Mesodermal cell (in vitro differentiated cells): ENCODE measurements around the gene DUSP10.

Source experiments
- H3K27ac ChIP-seq: 2 replicates; pipeline ENCODE4 v1.7.0; 2013; ENCODE audit warnings: mild to moderate bottlenecking, low read depth, low read length, moderate library complexity; ENCODE audit not compliant: severe bottlenecking
- H3K36me3 ChIP-seq: 2 replicates; pipeline ENCODE4 v1.7.1; 2013; ENCODE audit warnings: mild to moderate bottlenecking, low read length, moderate library complexity; ENCODE audit not compliant: control insufficient read depth, insufficient read depth
- H3K4me1 ChIP-seq: one replicate; pipeline ENCODE4 v1.7.1; 2013; ENCODE audit warnings: mild to moderate bottlenecking, low read length; ENCODE audit not compliant: insufficient read depth, control insufficient read depth, poor library complexity, severe bottlenecking
- H3K4me3 ChIP-seq: 2 replicates; pipeline ENCODE4 v1.7.0; 2013; ENCODE audit warnings: low read length, control low read depth, mild to moderate bottlenecking; ENCODE audit not compliant: insufficient read depth, poor library complexity, severe bottlenecking; ENCODE audit errors: extremely low read depth
- H3K9me3 ChIP-seq: 2 replicates; pipeline ENCODE4 v1.7.1; 2013; ENCODE audit warnings: mild to moderate bottlenecking, low read length, moderate library complexity; ENCODE audit not compliant: control insufficient read depth
- WGBS, 2 experiments: methylation state at CpG; one replicate each; pipeline ENCODE4 v1.1.5; 2013; ENCODE audit warnings: missing lambda C conversion rate in 2 of 2; ENCODE audit not compliant: insufficient coverage in 2 of 2; 5-methylcytosine and 5-hydroxymethylcytosine counted together

Gene DUSP10

GRCh38 chr1:221765527-221765926, 23.6 kb upstream of the DUSP10 start:
- Histone ChIP-seq H3K36me3 (no peaks in the 10 kb centered on the region), H3K4me3 (no peak overlapping the region), H3K9me3 (no peaks in the 10 kb centered on the region), H3K4me1 (peaks cover 7% of the 10 kb centered on the region), H3K27ac (no peak overlapping the region)
- 71% methylated on average over 1 of the region's 2 CpGs; no CpG with 5 or more reads in 1 of the 2 experiments for WGBS, 2 experiments

DNA sequence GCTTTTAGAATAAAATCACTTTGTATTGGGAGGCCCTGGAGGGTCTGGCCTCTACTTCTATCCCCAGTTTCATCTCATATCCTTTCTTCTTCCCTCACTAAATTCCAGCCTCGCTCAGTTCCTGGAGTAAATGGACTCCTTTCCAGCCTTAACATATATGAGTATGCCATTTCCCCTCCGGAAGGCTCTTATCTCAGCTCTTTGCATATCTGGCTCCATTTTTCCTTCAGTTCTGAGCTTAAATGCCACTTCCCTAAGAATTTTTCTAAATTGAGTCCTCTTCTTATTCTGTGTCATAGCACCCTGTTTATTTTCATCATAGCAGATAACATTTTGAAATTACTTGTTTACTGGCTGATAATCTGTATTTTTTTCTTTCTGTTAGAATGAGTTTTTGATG, 20.2 kb upstream of the DUSP10 start:
- Histone ChIP-seq H3K9me3 (no peaks in the 10 kb centered on the region), H3K4me3 (no peak overlapping the region), H3K27ac (no peak overlapping the region), H3K4me1 (peaks cover 7% of the 10 kb centered on the region), H3K36me3 (no peaks in the 10 kb centered on the region)
- 94 to 96% methylated on average over 2 of the region's 2 CpGs for WGBS, 2 experiments

DNA sequence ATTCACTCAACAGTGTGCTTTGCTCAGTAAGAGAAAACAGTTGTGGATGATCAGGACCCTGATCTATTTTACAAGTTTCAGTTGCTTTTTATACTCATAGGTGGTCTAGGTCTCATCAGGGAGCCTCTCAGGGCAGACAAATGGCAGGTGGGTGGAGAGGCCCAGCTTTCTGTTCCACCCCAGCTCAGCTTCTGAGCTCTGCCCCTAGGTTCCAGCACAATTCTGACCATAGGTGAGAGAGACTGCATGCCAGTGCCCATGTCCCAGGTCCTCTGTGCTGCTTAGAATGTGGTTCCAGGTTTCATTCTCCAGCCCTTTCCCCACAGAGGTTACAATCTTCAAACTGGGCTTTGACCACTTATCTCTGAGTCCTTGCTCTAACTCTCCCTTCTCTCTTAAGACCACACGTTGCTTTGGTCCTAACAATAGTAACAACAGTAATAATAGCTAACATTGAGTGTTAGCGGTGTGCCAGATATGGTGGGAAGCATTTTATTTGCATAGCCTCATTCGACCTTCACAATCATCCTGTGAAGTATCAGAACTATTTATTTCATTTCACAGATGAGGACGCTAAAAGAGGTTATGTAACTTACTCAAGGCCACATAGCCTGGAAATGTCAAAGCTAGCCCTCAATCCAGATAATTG, 19.6 kb upstream of the DUSP10 start:
- Histone ChIP-seq H3K36me3 (no peaks in the 10 kb centered on the region), H3K27ac (no peak overlapping the region), H3K9me3 (no peaks in the 10 kb centered on the region), H3K4me1 (peaks cover 7% of the 10 kb centered on the region), H3K4me3 (no peak overlapping the region)
- WGBS, 2 experiments = 90 to 100% methylated on average over 2 of the region's 4 CpGs

GRCh38 chr1:221760911-221761310, 19.0 kb upstream of the DUSP10 start:
- peaks cover 5% of the 10 kb centered on the region for H3K4me1 ChIP-seq

DNA sequence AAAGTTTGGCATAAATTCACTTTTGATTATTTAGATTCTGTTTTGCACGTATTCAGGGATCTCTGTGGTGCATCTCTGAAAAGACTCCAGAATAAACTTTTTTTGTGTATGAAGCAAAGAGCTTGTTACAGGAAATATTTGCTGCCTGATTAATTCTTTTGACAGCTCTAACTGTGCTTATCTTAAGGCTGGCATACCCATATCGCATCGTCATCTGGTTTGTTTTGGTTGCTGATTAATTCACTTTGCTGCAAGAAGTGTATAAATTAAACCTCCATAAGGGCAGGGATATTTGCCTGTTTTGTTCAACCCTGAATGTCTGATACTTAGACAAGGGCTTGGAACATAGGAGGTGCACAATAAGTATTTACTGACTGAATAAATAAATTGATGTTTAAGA, 17.5 kb upstream of the DUSP10 start:
- H3K4me3 ChIP-seq = no peak overlapping the region
- no peaks in the 10 kb centered on the region for H3K4me1 ChIP-seq
- 87% methylated on average over 3 of the region's 3 CpGs; no CpG with 5 or more reads in 1 of the 2 experiments for WGBS, 2 experiments
- H3K9me3 ChIP-seq = no peaks in the 10 kb centered on the region
- no peaks in the 10 kb centered on the region for H3K36me3 ChIP-seq
- no peak overlapping the region for H3K27ac ChIP-seq

More at GRCh38 chr1:221760911-221761310, 19.0 kb upstream of the DUSP10 start:
- no peak overlapping the region for H3K4me3 ChIP-seq
- no CpG with 5 or more reads among the region's 3 CpGs for WGBS, 2 experiments
- no peaks in the 10 kb centered on the region for H3K36me3 ChIP-seq
- H3K9me3 ChIP-seq = no peaks in the 10 kb centered on the region
- H3K27ac ChIP-seq = no peak overlapping the region

DNA sequence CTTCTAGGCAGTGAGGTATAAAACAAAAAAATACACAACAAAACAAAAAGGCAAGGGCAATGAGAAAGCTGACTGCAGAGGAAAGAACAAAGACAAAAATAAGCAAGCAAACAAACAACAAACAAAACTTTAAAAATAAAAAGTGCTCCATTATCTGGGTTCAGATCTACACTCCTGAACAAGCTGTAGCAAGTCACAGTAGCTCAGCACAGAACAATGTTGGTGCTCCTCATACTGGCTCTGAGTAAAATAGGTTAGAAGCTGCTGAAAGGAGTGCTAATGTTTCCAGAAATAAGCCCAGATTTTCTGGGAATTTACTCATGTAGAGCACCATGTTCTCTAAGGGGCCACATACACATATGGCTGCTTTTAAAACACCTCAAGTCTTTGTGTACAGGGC, 16.6 kb upstream of the DUSP10 start:
- Histone ChIP-seq H3K27ac (no peak overlapping the region), H3K4me3 (no peak overlapping the region), H3K36me3 (no peaks in the 10 kb centered on the region), H3K9me3 (no peaks in the 10 kb centered on the region), H3K4me1 (no peaks in the 10 kb centered on the region)

DNA sequence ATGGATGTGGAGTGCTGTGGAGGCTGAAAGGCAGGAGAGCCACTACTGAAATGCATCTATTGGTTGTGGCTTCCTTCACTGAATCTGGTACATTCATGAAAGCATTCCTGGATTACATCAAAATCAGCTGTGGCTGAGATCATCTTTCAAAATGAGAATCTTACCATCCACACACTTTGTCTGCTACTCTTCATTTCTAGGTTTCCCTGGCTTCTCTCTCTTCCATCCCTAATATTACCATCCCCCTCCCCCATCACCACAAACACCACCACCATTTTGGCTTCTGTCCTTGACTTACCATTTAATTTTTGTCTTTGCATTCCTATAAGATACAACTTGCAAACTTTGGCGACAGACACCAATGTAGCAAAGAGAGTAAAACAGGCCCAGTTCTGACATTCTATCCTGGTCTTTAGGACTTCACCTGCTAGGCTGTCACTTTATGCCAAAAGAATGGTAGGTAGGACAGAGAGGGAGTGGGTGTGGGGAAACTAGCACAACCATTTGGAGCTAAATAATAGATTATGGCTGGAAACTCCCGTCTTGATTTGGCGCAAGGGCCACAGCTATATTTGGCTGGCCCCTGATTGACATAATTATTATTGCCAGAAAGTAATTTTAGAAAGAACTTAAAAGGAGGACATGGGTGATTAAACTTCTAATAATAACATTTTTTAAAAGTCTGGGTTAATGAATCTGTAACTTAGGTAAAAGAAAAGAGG, 15.1 kb upstream of the DUSP10 start:
- H3K4me1 ChIP-seq = no peaks in the 10 kb centered on the region
- no peaks in the 10 kb centered on the region for H3K36me3 ChIP-seq
- no peaks in the 10 kb centered on the region for H3K9me3 ChIP-seq
- no peak overlapping the region for H3K4me3 ChIP-seq
- 100% methylated on average over 1 of the region's 3 CpGs for WGBS, 2 experiments
- H3K27ac ChIP-seq = no peak overlapping the region

DNA sequence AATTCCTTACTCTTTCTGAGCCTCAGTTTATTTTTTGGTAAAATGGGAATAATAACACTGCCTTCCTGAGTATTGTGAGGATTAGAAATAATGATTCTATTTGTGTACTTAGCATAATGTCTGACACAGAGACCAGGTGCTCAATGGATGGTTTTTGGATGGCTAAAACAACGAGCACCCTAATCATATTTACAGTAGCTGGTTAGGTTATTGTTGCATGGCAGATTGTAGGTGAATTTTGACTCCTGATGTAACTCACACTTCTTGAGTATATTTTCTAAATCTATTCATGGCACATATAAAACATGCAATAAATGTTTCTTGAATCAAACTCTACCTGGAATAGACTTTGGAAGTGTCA, 11.9 kb upstream of the DUSP10 start:
- H3K9me3 ChIP-seq = no peaks in the 10 kb centered on the region
- H3K27ac ChIP-seq = no peak overlapping the region
- H3K36me3 ChIP-seq = no peaks in the 10 kb centered on the region
- H3K4me1 ChIP-seq = peaks cover 8% of the 10 kb centered on the region
- no CpG with 5 or more reads among the region's 1 CpG for WGBS, 2 experiments
- no peak overlapping the region for H3K4me3 ChIP-seq

- Histone ChIP-seq H3K9me3 (no peaks in the 10 kb centered on the region), H3K4me1 (peaks cover 8% of the 10 kb centered on the region), H3K27ac (no peak overlapping the region), H3K4me3 (no peak overlapping the region), H3K36me3 (no peaks in the 10 kb centered on the region)
- 94 to 100% methylated on average over 2 to 3 of the region's 4 CpGs for WGBS, 2 experiments
Measured at GRCh38 chr1:221751226-221751887, 9.5 kb upstream of the DUSP10 start.

DNA sequence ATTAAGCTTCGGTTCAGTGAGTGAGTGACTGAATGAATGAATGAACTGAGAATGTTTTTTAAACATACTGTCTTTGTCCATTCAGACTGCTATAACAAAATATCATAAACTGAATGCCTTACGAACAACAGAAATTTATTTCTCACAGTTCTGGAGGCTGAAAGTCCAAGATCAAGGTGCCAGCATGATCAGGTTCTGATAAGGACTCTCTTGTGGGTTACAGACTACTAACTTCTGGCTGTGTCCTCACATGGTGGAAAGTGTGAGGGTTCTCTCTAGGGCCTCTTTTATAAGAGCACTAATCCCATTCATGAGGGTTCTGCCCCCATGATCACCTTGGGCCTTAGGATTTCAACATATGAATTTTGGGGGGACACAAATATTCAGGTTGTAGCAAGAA, 7.1 kb upstream of the DUSP10 start:
- no peaks in the 10 kb centered on the region for H3K36me3 ChIP-seq
- no peak overlapping the region for H3K4me3 ChIP-seq
- peaks cover 8% of the 10 kb centered on the region for H3K4me1 ChIP-seq
- no peak overlapping the region for H3K27ac ChIP-seq
- H3K9me3 ChIP-seq = no peaks in the 10 kb centered on the region
- WGBS, 2 experiments = 80% methylated on average over 1 of the region's 2 CpGs; no CpG with 5 or more reads in 1 of the 2 experiments

- Histone ChIP-seq H3K36me3 (no peaks in the 10 kb centered on the region), H3K9me3 (no peaks in the 10 kb centered on the region), H3K4me1 (peaks cover 12% of the 10 kb centered on the region), H3K4me3 (no peak overlapping the region), H3K27ac (no peak overlapping the region)
- WGBS, 2 experiments = 95% methylated on average over 2 of the region's 5 CpGs; no CpG with 5 or more reads in 1 of the 2 experiments
Measured at GRCh38 chr1:221747839-221748238, 6.0 kb upstream of the DUSP10 start.
